ENCODE results near the gene PREX1. TPM values are rescaled to one million over a fixed set of nuclear protein-coding genes. Genes with fewer than 3 reads are reported as not detected.

PREX1 gene
- total RNA-seq, 1 donor, result 14.1 TPM

GRCh38 chr20:48809673-48810072, 18.1 kb downstream of the PREX1 start:
- H3K36me3 ChIP-seq (ENCODE audit: insufficient read depth, low read length), result no peaks in the 10 kb centered on the region
- TF ChIP-seq, protein P1, sequence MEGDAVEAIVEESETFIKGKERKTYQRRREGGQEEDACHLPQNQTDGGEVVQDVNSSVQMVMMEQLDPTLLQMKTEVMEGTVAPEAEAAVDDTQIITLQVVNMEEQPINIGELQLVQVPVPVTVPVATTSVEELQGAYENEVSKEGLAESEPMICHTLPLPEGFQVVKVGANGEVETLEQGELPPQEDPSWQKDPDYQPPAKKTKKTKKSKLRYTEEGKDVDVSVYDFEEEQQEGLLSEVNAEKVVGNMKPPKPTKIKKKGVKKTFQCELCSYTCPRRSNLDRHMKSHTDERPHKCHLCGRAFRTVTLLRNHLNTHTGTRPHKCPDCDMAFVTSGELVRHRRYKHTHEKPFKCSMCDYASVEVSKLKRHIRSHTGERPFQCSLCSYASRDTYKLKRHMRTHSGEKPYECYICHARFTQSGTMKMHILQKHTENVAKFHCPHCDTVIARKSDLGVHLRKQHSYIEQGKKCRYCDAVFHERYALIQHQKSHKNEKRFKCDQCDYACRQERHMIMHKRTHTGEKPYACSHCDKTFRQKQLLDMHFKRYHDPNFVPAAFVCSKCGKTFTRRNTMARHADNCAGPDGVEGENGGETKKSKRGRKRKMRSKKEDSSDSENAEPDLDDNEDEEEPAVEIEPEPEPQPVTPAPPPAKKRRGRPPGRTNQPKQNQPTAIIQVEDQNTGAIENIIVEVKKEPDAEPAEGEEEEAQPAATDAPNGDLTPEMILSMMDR (IDR thresholded peaks at IDR 0.05; ENCODE audit: extremely low read depth, low read depth, low read length), result no peak
- no peak for DNase-seq (ENCODE audit: insufficient read length, low spot score, missing footprints)
- H3K79me2 ChIP-seq (ENCODE audit: insufficient read depth, low read length), result peaks cover 9% of the 10 kb centered on the region
- peaks cover 6% of the 10 kb centered on the region for H4K20me1 ChIP-seq (ENCODE audit: insufficient read depth, low read length)
- no peak overlapping the region for H2AFZ ChIP-seq (ENCODE audit: low read length)
- no peak overlapping the region for H3K4me2 ChIP-seq (ENCODE audit: insufficient read depth, low read length)
- H3K27ac ChIP-seq (ENCODE audit: low read depth, low read length), result no peak overlapping the region
- no peak overlapping the region for H3K4me3 ChIP-seq (ENCODE audit: insufficient read depth, low read length)
- H3K27me3 ChIP-seq (ENCODE audit: insufficient read depth, low read length), result no peaks in the 10 kb centered on the region
- no peaks in the 10 kb centered on the region for H3K9me3 ChIP-seq (ENCODE audit: low read depth, low read length)
- peaks cover 4% of the 10 kb centered on the region for H3K4me1 ChIP-seq (ENCODE audit: insufficient read depth, low read length)

GRCh38 chr20:48808382-48809034, 19.3 kb downstream of the PREX1 start:
- H3K4me3 ChIP-seq (ENCODE audit: insufficient read depth, low read length), result no peak overlapping the region
- TF ChIP-seq, protein P1 (IDR thresholded peaks at IDR 0.05; ENCODE audit: extremely low read depth, low read depth, low read length), result no peak
- H3K79me2 ChIP-seq (ENCODE audit: insufficient read depth, low read length), result peaks cover 5% of the 10 kb centered on the region
- peaks cover 4% of the 10 kb centered on the region for H3K4me1 ChIP-seq (ENCODE audit: insufficient read depth, low read length)
- no peaks in the 10 kb centered on the region for H3K9me3 ChIP-seq (ENCODE audit: low read depth, low read length)
- H3K27me3 ChIP-seq (ENCODE audit: insufficient read depth, low read length), result no peaks in the 10 kb centered on the region
- no peak for DNase-seq (ENCODE audit: insufficient read length, low spot score, missing footprints)
- no peaks in the 10 kb centered on the region for H3K36me3 ChIP-seq (ENCODE audit: insufficient read depth, low read length)
- H2AFZ ChIP-seq (ENCODE audit: low read length), result no peak overlapping the region
- no peak overlapping the region for H3K27ac ChIP-seq (ENCODE audit: low read depth, low read length)
- no peak overlapping the region for H3K4me2 ChIP-seq (ENCODE audit: insufficient read depth, low read length)
- peaks cover 6% of the 10 kb centered on the region for H4K20me1 ChIP-seq (ENCODE audit: insufficient read depth, low read length)

- H3K27ac ChIP-seq (ENCODE audit: low read depth, low read length), result no peak overlapping the region
- no peak for DNase-seq (ENCODE audit: insufficient read length, low spot score, missing footprints)
- H3K27me3 ChIP-seq (ENCODE audit: insufficient read depth, low read length), result no peaks in the 10 kb centered on the region
- H3K9me3 ChIP-seq (ENCODE audit: low read depth, low read length), result no peaks in the 10 kb centered on the region
- H2AFZ ChIP-seq (ENCODE audit: low read length), result no peak overlapping the region
- no peak overlapping the region for H3K4me3 ChIP-seq (ENCODE audit: insufficient read depth, low read length)
- peaks cover 5% of the 10 kb centered on the region for H3K79me2 ChIP-seq (ENCODE audit: insufficient read depth, low read length)
- no peak overlapping the region for H3K4me2 ChIP-seq (ENCODE audit: insufficient read depth, low read length)
- TF ChIP-seq, protein P1 (IDR thresholded peaks at IDR 0.05; ENCODE audit: extremely low read depth, low read depth, low read length), result no peak
- no peaks in the 10 kb centered on the region for H3K36me3 ChIP-seq (ENCODE audit: insufficient read depth, low read length)
- no peaks in the 10 kb centered on the region for H3K4me1 ChIP-seq (ENCODE audit: insufficient read depth, low read length)
- peaks cover 10% of the 10 kb centered on the region for H4K20me1 ChIP-seq (ENCODE audit: insufficient read depth, low read length)
Measured at GRCh38 chr20:48807586-48808381, 20.0 kb downstream of the PREX1 start.

DNA sequence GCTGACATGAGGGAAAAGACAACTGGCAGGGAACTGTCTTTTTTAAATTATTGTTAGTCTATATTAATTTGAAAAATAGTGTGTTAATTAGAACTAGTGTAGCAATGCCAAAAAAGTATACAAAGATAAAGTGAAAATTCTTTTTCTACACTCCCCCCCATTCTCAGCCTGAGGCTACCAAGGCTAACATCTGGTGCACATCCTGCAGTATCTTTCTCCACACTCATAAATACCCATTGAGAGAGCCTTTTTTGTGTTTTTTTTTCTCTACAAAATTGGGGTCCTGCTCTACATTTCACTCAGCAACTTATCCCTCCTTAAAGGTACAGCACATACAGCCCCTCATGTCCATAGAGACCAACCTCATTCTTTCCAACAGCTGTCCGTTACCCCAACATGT, 20.7 kb downstream of the PREX1 start:
- Histone ChIP-seq H3K4me2 (ENCODE audit: insufficient read depth, low read length) (no peak overlapping the region), H3K27me3 (ENCODE audit: insufficient read depth, low read length) (no peaks in the 10 kb centered on the region), H3K79me2 (ENCODE audit: insufficient read depth, low read length) (peaks cover 5% of the 10 kb centered on the region), H3K36me3 (ENCODE audit: insufficient read depth, low read length) (no peaks in the 10 kb centered on the region), H2AFZ (ENCODE audit: low read length) (no peak overlapping the region), H3K4me1 (ENCODE audit: insufficient read depth, low read length) (no peaks in the 10 kb centered on the region), H3K27ac (ENCODE audit: low read depth, low read length) (no peak overlapping the region), H3K4me3 (ENCODE audit: insufficient read depth, low read length) (no peak overlapping the region), H4K20me1 (ENCODE audit: insufficient read depth, low read length) (peaks cover 10% of the 10 kb centered on the region), H3K9me3 (ENCODE audit: low read depth, low read length) (no peaks in the 10 kb centered on the region)
- TF ChIP-seq, protein P1 (IDR thresholded peaks at IDR 0.05; ENCODE audit: extremely low read depth, low read depth, low read length), result no peak
- DNase-seq (ENCODE audit: insufficient read length, low spot score, missing footprints), result no peak

Data from osteoblast (primary cell).